ENCODE results near the gene TMC3. TPM values are rescaled to one million over a fixed set of nuclear protein-coding genes. Genes with fewer than 3 reads are reported as not detected.
"Not testable (repeated sequence)": the region's sequence is repeated elsewhere in the genome, so short reads cannot be mapped to it uniquely, and the experiment has no call there.

The TMC3 gene
- total RNA-seq, 1 experiment from 2014 or later, result 0.06 TPM

GRCh38 chr15:81343371-81343770 lies 30.6 kb downstream of the TMC3 start:
- Histone ChIP-seq H3K27ac (no peak overlapping the region), H3K4me1 (no peaks in the 10 kb centered on the region), H3K9me3 (replicated peaks) (no peaks in the 10 kb centered on the region), H3K36me3 (no peaks in the 10 kb centered on the region), H3K27me3 (no peaks in the 10 kb centered on the region), H3K4me3 (no peak overlapping the region)
- DNase-seq, result no peak

- Histone ChIP-seq H3K27me3 (no peaks in the 10 kb centered on the region), H3K36me3 (no peaks in the 10 kb centered on the region), H3K4me3 (no peak overlapping the region), H3K9me3 (replicated peaks) (no peaks in the 10 kb centered on the region), H3K4me1 (no peaks in the 10 kb centered on the region), H3K27ac (no peak overlapping the region)
- DNase-seq, result no peak
These were observed 32.7 kb downstream of the TMC3 start for GRCh38 chr15:81341351-81341750.

DNA sequence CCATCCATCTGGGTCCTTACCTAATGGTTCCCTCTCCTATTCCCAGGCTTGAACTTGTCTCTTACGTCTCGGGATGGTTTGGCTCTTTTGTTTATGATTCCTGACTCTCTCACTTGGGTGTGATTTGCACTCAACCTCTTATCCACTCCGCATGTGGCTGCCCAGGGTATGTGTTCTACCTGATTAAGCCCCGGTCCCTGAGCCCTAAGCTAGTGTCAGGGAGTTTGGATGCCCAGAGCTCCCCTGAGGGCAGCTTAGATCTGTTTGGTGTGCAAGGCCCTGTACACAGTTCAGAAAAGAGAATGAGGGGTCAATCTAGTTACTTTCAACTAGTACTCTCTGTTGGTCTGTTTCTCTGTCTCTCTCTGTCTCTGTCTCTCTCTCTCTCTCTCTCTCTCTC lies 34.2 kb downstream of the TMC3 start:
- H3K9me3 ChIP-seq (replicated peaks), result no peaks in the 10 kb centered on the region
- H3K4me1 ChIP-seq, result no peaks in the 10 kb centered on the region
- no peak overlapping the region for H3K27ac ChIP-seq
- no peak for DNase-seq
- no peak overlapping the region for H3K4me3 ChIP-seq
- H3K27me3 ChIP-seq, result no peaks in the 10 kb centered on the region
- H3K36me3 ChIP-seq, result no peaks in the 10 kb centered on the region

DNA sequence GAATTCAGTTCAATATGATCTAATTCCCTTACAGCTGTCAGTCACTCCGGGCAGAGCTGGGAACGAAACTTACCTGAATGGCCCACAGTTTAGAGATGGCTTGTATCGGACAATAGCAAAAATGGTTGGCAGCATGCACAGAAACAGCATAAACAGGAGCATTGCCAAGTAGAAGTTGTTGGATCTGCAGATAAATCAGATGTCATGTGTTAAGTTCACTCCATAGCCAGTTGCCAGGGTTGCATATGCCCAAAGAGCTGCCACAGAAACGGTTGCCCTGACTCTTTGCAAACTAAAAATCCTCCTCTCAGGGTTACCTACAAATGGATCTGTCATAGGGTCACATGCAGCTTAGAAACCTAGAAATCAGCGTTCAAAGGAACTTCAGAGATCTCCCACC lies 34.7 kb downstream of the TMC3 start:
- H3K27me3 ChIP-seq, result no peaks in the 10 kb centered on the region
- no peak overlapping the region for H3K4me3 ChIP-seq
- H3K27ac ChIP-seq, result no peak overlapping the region
- no peaks in the 10 kb centered on the region for H3K4me1 ChIP-seq
- DNase-seq, result no peak
- H3K36me3 ChIP-seq, result no peaks in the 10 kb centered on the region
- no peaks in the 10 kb centered on the region for H3K9me3 ChIP-seq (replicated peaks)

DNA sequence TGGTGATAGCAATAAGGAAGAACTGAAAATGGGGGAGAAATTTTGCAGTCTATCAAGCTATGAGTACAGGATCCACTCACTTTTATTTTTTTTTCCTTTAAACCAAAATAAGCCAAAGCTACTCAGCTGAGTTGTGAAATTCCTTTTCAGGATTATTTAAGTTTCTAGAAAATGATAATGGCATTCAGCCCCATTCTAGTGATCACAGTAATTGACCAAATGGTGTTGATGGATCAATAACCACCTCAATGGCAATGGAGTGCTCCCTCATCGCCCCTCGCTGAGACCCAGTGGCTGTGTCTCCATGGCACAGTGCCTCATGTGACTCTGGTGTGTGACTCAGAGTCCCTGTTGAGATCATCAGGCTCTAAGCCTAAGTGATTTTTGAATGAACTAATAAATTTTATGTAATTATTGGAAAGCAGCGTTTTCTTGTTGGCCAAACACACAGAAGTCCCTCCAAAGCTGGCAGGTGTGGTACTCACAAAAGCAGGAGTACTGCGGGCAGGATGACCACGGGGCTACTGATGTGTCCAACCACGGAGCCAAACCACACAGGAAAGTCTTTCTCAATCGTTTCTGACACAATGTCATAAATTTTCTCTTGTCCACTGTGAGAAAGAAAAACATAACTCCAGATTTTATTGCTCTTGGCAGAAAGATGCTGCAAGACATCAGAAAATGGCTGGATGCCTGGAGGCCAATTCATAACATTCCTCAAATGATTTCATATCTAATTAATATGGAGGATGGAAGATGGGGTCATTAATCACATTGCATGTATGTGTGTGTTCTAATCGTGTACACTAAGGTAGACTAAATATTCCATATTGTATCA lies 35.6 kb downstream of the TMC3 start:
- Histone ChIP-seq H3K9me3 (replicated peaks) (no peaks in the 10 kb centered on the region), H3K36me3 (no peaks in the 10 kb centered on the region), H3K4me1 (no peaks in the 10 kb centered on the region), H3K4me3 (no peak overlapping the region), H3K27me3 (no peaks in the 10 kb centered on the region), H3K27ac (no peak overlapping the region)
- DNase-seq, result no peak

- Histone ChIP-seq H3K4me1 (no peaks in the 10 kb centered on the region), H3K4me3 (no peak overlapping the region), H3K9me3 (replicated peaks) (no peaks in the 10 kb centered on the region), H3K36me3 (no peaks in the 10 kb centered on the region), H3K27me3 (no peaks in the 10 kb centered on the region), H3K27ac (no peak overlapping the region)
- no peak for DNase-seq
These were observed 36.3 kb downstream of the TMC3 start for GRCh38 chr15:81337713-81338157.

- Histone ChIP-seq H3K27ac (no peak overlapping the region), H3K4me1 (no peaks in the 10 kb centered on the region), H3K9me3 (replicated peaks) (no peaks in the 10 kb centered on the region), H3K36me3 (no peaks in the 10 kb centered on the region), H3K27me3 (no peaks in the 10 kb centered on the region), H3K4me3 (no peak overlapping the region)
- DNase-seq, result no peak
These were observed 36.8 kb downstream of the TMC3 start for GRCh38 chr15:81337241-81337640.

- DNase-seq, result no peak
These were observed 37.4 kb downstream of the TMC3 start for GRCh38 chr15:81336568-81336967.

GRCh38 chr15:81335631-81336030 lies 38.4 kb downstream of the TMC3 start:
- no peak overlapping the region for H3K4me3 ChIP-seq
- H3K36me3 ChIP-seq, result no peaks in the 10 kb centered on the region
- H3K27ac ChIP-seq, result no peak overlapping the region
- H3K9me3 ChIP-seq (replicated peaks), result no peaks in the 10 kb centered on the region
- H3K27me3 ChIP-seq, result no peaks in the 10 kb centered on the region
- peak in 1 of 2 experiments; percentile 15 for DNase-seq
- H3K4me1 ChIP-seq, result no peaks in the 10 kb centered on the region

More at GRCh38 chr15:81336568-81336967, 37.4 kb downstream of the TMC3 start:
- Histone ChIP-seq H3K27ac (no peak overlapping the region), H3K36me3 (no peaks in the 10 kb centered on the region), H3K4me1 (no peaks in the 10 kb centered on the region), H3K9me3 (replicated peaks) (no peaks in the 10 kb centered on the region), H3K27me3 (no peaks in the 10 kb centered on the region), H3K4me3 (no peak overlapping the region)

- no peaks in the 10 kb centered on the region for H3K4me1 ChIP-seq
- DNase-seq, result no peak
- H3K36me3 ChIP-seq, result no peaks in the 10 kb centered on the region
- H3K9me3 ChIP-seq (replicated peaks), result no peaks in the 10 kb centered on the region
- no peak overlapping the region for H3K27ac ChIP-seq
- no peaks in the 10 kb centered on the region for H3K27me3 ChIP-seq
- no peak overlapping the region for H3K4me3 ChIP-seq
These were observed 39.1 kb downstream of the TMC3 start for GRCh38 chr15:81334768-81335435.

DNA sequence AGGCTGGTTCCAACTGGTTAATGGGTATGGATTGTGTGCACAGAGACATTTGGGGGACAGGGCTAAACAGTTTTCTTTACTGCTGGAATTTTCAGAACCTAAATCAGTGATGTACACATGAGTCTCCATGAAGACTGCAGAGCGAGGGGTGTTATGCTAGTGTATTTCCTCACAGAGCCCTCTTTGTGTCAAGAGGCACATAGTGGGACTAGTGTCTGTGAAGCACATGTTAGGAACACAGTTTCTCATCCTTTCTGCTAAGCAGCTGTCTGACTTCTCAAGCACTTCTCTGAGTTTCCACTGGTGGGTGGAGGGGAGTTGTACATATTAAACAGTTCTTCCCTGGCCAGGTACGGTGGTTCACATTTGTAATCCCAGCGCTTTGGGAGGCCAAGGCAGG lies 40.6 kb downstream of the TMC3 start:
- no peak for DNase-seq
- Histone ChIP-seq H3K4me1 (no peaks in the 10 kb centered on the region), H3K9me3 (replicated peaks) (no peaks in the 10 kb centered on the region), H3K27ac (no peak overlapping the region), H3K27me3 (no peaks in the 10 kb centered on the region), H3K36me3 (no peaks in the 10 kb centered on the region), H3K4me3 (no peak overlapping the region)

DNA sequence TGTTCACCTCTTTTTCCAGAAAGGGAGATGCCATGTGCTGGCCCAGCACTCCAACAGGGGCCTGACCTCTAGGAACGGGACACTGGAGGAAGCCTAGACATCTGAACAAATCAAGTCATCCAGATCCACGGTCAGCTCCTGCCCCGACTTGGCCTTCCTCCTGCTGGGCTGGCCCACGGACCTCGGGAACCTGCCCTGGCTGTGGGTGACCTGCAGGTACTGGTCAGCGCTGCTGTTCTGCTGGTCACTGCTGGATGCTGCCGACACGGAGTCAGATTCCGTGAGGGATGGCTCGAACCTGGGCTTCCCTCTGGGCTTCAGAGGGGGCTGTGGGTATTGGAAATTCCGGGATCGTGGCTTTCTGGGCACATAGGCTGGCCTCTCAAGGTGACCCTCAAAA lies 41.7 kb downstream of the TMC3 start:
- no peak for DNase-seq
- Histone ChIP-seq H3K27me3 (no peaks in the 10 kb centered on the region), H3K27ac (no peak overlapping the region), H3K4me3 (no peak overlapping the region), H3K36me3 (no peaks in the 10 kb centered on the region), H3K9me3 (replicated peaks) (no peaks in the 10 kb centered on the region), H3K4me1 (no peaks in the 10 kb centered on the region)

- DNase-seq, result no peak
- Histone ChIP-seq H3K4me1 (no peaks in the 10 kb centered on the region), H3K36me3 (no peaks in the 10 kb centered on the region), H3K9me3 (replicated peaks) (no peaks in the 10 kb centered on the region), H3K27ac (no peak overlapping the region), H3K4me3 (no peak overlapping the region), H3K27me3 (no peaks in the 10 kb centered on the region)
These were observed 42.4 kb downstream of the TMC3 start for GRCh38 chr15:81331600-81331999.

GRCh38 chr15:81331141-81331540 lies 42.9 kb downstream of the TMC3 start:
- not testable (repeated sequence) for H3K36me3 ChIP-seq; H3K4me1 ChIP-seq; H3K9me3 ChIP-seq (replicated peaks); H3K27me3 ChIP-seq; H3K4me3 ChIP-seq; H3K27ac ChIP-seq; DNase-seq

DNA sequence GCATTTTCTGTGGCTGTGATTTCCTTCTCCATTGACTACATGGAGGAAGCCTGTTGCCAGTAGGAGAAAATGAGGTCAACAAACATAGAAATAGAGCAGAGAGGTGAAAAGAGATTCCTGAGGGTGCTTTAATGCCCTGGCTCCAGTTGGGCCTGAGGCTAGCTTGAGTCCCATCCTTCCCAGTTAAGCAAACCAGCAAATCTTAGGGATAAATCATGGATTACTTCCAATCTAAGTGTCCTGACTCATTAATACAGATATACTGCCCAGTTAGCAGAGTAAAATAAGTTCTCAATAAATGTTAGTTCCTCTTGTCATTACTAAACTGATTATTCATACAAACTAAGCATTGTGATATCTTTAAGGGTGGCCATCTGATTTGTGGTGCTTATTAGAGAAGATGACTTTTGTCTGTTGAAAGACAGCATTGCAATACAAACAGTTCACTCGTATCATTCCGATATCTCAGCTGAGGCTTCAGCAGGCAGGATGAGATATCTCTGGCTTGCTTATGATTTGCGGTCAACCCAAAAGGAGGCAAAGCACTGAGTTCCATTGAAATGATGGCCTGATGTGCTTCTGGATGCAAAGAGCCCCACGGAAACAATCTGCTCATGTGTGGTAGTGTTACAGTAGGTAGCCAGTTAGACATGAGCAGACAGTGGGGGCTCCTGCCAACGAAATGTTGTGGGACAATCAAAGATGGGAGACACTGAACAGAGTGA lies 43.5 kb downstream of the TMC3 start:
- H3K4me3 ChIP-seq, result no peak overlapping the region
- no peaks in the 10 kb centered on the region for H3K4me1 ChIP-seq
- no peaks in the 10 kb centered on the region for H3K36me3 ChIP-seq
- no peaks in the 10 kb centered on the region for H3K9me3 ChIP-seq (replicated peaks)
- no peak overlapping the region for H3K27ac ChIP-seq
- H3K27me3 ChIP-seq, result no peaks in the 10 kb centered on the region
- no peak for DNase-seq

All from SJCRH30 (cell line).